Fibroblast of mammary gland (primary cell): ENCODE measurements around the gene GRPEL1.

Experiments used
- DNase-seq: peaks from one replicate; pipeline ENCODE4 v3.0.0-alpha.2; 2010; ENCODE audit warnings: low read depth
- H3K4me3 ChIP-seq: 2 replicates; pipeline ENCODE4 v1.5.1; 2011; ENCODE audit warnings: low read depth, mild to moderate bottlenecking, low read length, moderate library complexity; ENCODE audit not compliant: control insufficient read depth
- TF ChIP-seq, protein P1 (sequence below): conservative IDR thresholded peaks from 2 replicates; pipeline ENCODE4 v1.5.1; 2011; ENCODE audit warnings: low read depth, low read length, inconsistent platforms; ENCODE audit not compliant: control insufficient read depth, insufficient read depth

Gene GRPEL1

DNA sequence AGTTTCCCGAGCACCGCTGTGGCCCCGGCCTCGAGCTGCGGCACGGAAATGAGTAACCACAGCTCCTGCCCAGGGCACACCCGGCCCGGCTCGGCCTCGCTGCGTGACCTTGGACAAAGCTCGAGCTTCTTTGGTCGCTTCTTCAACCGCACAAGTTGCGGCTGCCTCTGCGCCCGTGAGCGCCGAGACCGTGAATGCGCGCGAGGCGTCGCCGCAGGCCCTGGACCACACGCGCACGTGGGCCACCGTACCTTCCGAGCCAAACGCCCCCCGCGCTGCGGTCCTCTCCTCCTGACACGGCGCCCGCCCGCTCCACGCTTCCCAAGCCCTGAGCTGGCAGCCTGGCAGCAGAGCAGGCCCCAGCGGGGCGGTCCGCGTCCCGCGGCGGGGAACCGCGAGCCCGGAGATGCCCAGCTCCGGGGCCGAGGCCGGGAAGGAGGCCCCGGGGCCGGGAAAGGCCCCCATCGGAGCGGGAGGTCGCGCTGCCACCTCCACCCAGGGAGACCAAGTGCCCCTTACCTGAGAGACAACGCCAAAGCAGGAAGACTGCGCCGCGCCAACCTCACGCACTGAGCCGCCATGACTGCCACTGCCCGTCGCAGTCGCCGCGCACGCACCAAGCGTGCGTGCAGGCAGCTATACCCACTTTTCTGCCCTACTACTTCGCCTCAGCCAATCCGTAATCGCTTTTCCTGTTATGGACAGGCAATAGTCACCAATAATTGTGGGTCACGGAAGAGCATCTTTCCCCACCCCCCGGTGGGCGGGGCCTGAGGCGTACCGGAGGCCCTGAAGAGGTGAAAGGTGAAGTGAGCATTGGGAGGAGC, at the start of gene GRPEL1:
GRPEL1 (minus strand) TSS at position 613 of the 827 bp plus-strand sequence; CDS start at position 581, 32 bp downstream.
- peak; percentile 99 for DNase-seq
- peak within 1 kb of the TSS; percentile 75 for H3K4me3 ChIP-seq
- TF ChIP-seq, protein P1, sequence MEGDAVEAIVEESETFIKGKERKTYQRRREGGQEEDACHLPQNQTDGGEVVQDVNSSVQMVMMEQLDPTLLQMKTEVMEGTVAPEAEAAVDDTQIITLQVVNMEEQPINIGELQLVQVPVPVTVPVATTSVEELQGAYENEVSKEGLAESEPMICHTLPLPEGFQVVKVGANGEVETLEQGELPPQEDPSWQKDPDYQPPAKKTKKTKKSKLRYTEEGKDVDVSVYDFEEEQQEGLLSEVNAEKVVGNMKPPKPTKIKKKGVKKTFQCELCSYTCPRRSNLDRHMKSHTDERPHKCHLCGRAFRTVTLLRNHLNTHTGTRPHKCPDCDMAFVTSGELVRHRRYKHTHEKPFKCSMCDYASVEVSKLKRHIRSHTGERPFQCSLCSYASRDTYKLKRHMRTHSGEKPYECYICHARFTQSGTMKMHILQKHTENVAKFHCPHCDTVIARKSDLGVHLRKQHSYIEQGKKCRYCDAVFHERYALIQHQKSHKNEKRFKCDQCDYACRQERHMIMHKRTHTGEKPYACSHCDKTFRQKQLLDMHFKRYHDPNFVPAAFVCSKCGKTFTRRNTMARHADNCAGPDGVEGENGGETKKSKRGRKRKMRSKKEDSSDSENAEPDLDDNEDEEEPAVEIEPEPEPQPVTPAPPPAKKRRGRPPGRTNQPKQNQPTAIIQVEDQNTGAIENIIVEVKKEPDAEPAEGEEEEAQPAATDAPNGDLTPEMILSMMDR, result no peak

DNA sequence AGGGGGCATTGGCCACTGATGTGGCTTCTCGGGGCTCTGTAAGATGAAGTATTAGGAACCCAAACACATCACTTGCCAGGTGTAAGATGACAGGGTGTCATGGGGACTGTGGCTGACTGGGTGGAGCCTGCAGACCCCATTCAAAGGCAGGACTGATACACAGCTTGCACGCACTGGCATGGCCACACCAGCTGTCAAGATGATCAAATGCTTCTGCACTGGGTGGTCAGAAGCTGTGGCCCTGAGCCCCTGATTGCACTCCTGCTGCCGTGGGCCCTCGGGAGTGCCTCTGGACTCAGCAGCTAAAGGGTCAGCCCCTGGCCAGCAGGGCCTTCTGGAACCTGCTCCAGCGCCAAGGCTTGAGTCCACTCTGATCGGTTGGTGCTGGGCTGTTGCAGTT, 48.8 kb upstream of the GRPEL1 start:
- H3K4me3 ChIP-seq, result no peak overlapping the region
- TF ChIP-seq, protein P1, result no peak
- DNase-seq, result no peak

GRCh38 chr4:7115557-7116340, 47.9 kb upstream of the GRPEL1 start:
- no peak overlapping the region for H3K4me3 ChIP-seq
- no peak for DNase-seq
- TF ChIP-seq, protein P1, result no peak

DNA sequence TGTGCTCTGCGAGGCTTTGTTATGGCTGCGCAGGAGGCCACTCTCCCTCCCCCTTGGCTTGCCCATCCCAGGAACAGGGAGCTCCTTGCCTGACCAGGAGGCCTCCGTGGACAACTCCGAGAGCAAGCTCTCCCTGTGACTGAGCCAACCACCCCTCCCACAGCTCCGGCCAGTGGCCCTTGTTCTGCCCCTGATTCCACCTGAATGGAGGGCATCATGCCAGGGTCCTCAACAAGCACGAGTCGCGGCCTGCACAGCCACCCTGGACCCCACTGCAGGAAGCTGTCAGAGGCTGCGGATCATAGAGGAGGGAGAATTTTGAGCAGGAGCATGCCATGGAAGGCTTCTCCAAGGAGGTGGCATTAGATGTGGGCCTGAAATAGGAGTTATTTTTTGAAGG, 44.8 kb upstream of the GRPEL1 start:
- TF ChIP-seq, protein P1, result no peak
- H3K4me3 ChIP-seq, result no peak overlapping the region
- no peak for DNase-seq

GRCh38 chr4:7111441-7111840, 43.6 kb upstream of the GRPEL1 start:
- TF ChIP-seq, protein P1, result no peak
- H3K4me3 ChIP-seq, result no peak overlapping the region
- no peak for DNase-seq

DNA sequence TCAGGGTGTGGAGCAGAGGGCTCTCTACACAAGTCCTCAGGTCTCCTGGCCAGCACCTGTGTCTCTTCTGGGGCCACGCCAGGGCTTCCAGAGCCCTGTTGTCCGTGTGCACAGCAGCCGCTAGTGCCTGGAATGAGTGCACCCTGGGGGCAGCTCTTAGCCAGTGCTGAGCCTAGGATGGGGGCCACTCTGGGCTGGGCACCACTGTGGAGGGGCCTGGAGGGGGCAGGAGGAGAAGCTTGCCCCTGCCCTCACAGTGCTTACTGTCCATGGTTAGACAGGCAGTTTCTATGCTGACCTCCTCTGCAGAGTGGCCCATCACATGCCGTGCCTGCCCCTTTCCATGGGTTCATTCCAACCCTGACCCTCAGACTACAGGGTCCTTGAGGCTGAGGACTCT, 42.7 kb upstream of the GRPEL1 start:
- TF ChIP-seq, protein P1, result no peak
- no peak overlapping the region for H3K4me3 ChIP-seq
- no peak for DNase-seq
